ENCODE measurements around the gene HOXB6. TPM values are rescaled to one million over a fixed set of nuclear protein-coding genes. Genes with fewer than 3 reads are reported as not detected.
A peak's percentile ranks its signal among the peaks of the same experiment; 100 is the strongest.

The HOXB6 gene
- polyA plus RNA-seq, 4 donors = 25.6 to 153 (median 86.0) TPM

- DNase-seq (ENCODE audit: low read depth in 4 of 4, low spot score in 3 of 4) = no peak
Observed at GRCh38 chr17:48624118-48624517, 19.3 kb upstream of the HOXB6 start.

GRCh38 chr17:48623583-48623982 is 18.8 kb upstream of the HOXB6 start:
- DNase-seq (ENCODE audit: low read depth in 4 of 4, low spot score in 3 of 4) = no peak

GRCh38 chr17:48622857-48623256 is 18.1 kb upstream of the HOXB6 start:
- DNase-seq (ENCODE audit: low read depth in 4 of 4, low spot score in 3 of 4) = no peak

GRCh38 chr17:48621410-48622392 is 16.9 kb upstream of the HOXB6 start:
- no peak for DNase-seq (ENCODE audit: low read depth in 4 of 4, low spot score in 3 of 4)

- no peak for DNase-seq (ENCODE audit: low read depth in 4 of 4, low spot score in 3 of 4)
Observed at GRCh38 chr17:48620461-48621139, 15.8 kb upstream of the HOXB6 start.

- DNase-seq (ENCODE audit: low read depth in 4 of 4, low spot score in 3 of 4) = no peak
Observed at GRCh38 chr17:48619826-48620449, 15.2 kb upstream of the HOXB6 start.

- DNase-seq (ENCODE audit: low read depth in 4 of 4, low spot score in 3 of 4) = peak in 3 of 4 donors; percentile 78 to 88 (median 87)
Observed at GRCh38 chr17:48618256-48618896, 13.6 kb upstream of the HOXB6 start.

- DNase-seq (ENCODE audit: low read depth in 4 of 4, low spot score in 3 of 4) = no peak
Observed at GRCh38 chr17:48617471-48618255, 12.9 kb upstream of the HOXB6 start.

GRCh38 chr17:48616717-48617470 is 12.1 kb upstream of the HOXB6 start:
- no peak for DNase-seq (ENCODE audit: low read depth in 4 of 4, low spot score in 3 of 4)

- DNase-seq (ENCODE audit: low read depth in 4 of 4, low spot score in 3 of 4) = no peak
Observed at GRCh38 chr17:48615963-48616716, 11.4 kb upstream of the HOXB6 start.

GRCh38 chr17:48615047-48615962 is 10.5 kb upstream of the HOXB6 start, which contains the start of gene HOXB8:
Gene HOXB8 (minus strand): TSS chr17:48615292. CDS start chr17:48614704, 588 bp downstream.
- peak in 1 of 4 donors; percentile 68 for DNase-seq (ENCODE audit: low read depth in 4 of 4, low spot score in 3 of 4)

GRCh38 chr17:48613862-48614694 is 9.3 kb upstream of the HOXB6 start:
- DNase-seq (ENCODE audit: low read depth in 4 of 4, low spot score in 3 of 4) = peak in 1 of 4 donors; percentile 25

- DNase-seq (ENCODE audit: low read depth in 4 of 4, low spot score in 3 of 4) = no peak
Observed at GRCh38 chr17:48612854-48613691, 8.3 kb upstream of the HOXB6 start.

- DNase-seq (ENCODE audit: low read depth in 4 of 4, low spot score in 3 of 4) = no peak
Observed at GRCh38 chr17:48612456-48612853, 7.7 kb upstream of the HOXB6 start.

GRCh38 chr17:48611681-48612455 is 7.1 kb upstream of the HOXB6 start:
- DNase-seq (ENCODE audit: low read depth in 4 of 4, low spot score in 3 of 4) = peak in 1 of 4 donors; percentile 82

Data from left renal pelvis (tissue), 4 donors.